Stomach smooth muscle (tissue), 2 donors: ENCODE results near the gene MMAB.

Experiments
- H3K27ac ChIP-seq: one replicate; pipeline ENCODE4 v1.7.0; 2013; ENCODE audit warnings: mild to moderate bottlenecking, low read length, inconsistent platforms
- H3K27me3 ChIP-seq, 2 donors: one replicate each; pipeline ENCODE4 v1.7.0; 2013; ENCODE audit warnings: low read length in 2 of 2; ENCODE audit not compliant: insufficient read depth in 2 of 2, control insufficient read depth in 1 of 2
- H3K36me3 ChIP-seq, 2 donors: one replicate each; pipeline ENCODE4 v1.7.0; 2013; ENCODE audit warnings: low read length in 2 of 2; ENCODE audit not compliant: control insufficient read depth in 2 of 2, insufficient read depth in 2 of 2
- H3K4me1 ChIP-seq: one replicate; pipeline ENCODE4 v1.7.0; 2013; ENCODE audit warnings: low read length; ENCODE audit not compliant: control insufficient read depth, insufficient read depth
- H3K4me3 ChIP-seq, 2 donors: one replicate each; pipeline ENCODE4 v1.7.0; 2013; ENCODE audit warnings: low read length in 2 of 2
- H3K9ac ChIP-seq, 2 donors: one replicate each; pipeline ENCODE4 v1.7.0; 2013; ENCODE audit warnings: low read length in 2 of 2, mild to moderate bottlenecking in 1 of 2
- H3K9me3 ChIP-seq, 2 donors: one replicate each; pipeline ENCODE4 v1.7.0; 2013; ENCODE audit warnings: low read length in 2 of 2; ENCODE audit not compliant: control insufficient read depth in 2 of 2
- donor health status: healthy.
- donor health status: Pancreatic carcinoma.

The MMAB gene

DNA sequence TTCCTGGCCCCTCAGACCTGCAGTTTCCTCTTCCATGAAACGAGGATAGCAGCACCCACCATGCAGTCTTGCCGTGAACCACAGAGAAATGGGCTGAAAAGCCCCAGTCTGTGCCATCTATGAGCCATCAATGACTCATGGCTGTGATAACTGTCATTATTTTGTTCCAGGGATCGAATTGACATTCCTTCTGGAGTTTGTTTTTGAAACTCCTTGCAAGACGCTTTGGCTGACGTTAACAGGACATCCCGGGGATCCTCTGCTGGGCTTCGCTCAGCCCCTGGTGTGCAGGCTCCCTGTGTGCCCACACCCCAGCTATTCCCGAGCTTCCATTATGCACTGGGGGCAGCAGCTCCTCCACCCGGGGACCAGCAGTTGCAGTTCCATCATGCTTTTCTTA, 33.8 kb downstream of the MMAB start:
- no peaks in the 10 kb centered on the region for H3K27me3 ChIP-seq
- peaks cover 11 to 22% of the 10 kb centered on the region in 2 donors for H3K36me3 ChIP-seq
- no peaks in the 10 kb centered on the region for H3K4me1 ChIP-seq
- H3K9ac ChIP-seq = no peak overlapping the region
- H3K9me3 ChIP-seq = no peaks in the 10 kb centered on the region
- H3K4me3 ChIP-seq = no peak overlapping the region
- no peak overlapping the region for H3K27ac ChIP-seq

- Histone ChIP-seq H3K9ac (no peak overlapping the region), H3K4me1 (no peaks in the 10 kb centered on the region), H3K36me3 (peaks cover 18 to 33% of the 10 kb centered on the region in 2 donors), H3K9me3 (no peaks in the 10 kb centered on the region), H3K27ac (no peak overlapping the region), H3K27me3 (no peaks in the 10 kb centered on the region), H3K4me3 (no peak overlapping the region)
Measured at GRCh38 chr12:109538191-109538863, 35.0 kb downstream of the MMAB start.

GRCh38 chr12:109537136-109537535, 36.2 kb downstream of the MMAB start:
- H3K36me3 ChIP-seq = peaks cover 23 to 42% of the 10 kb centered on the region in 2 donors
- H3K27me3 ChIP-seq = no peaks in the 10 kb centered on the region
- H3K9ac ChIP-seq = no peak overlapping the region
- no peak overlapping the region for H3K27ac ChIP-seq
- no peak overlapping the region for H3K4me3 ChIP-seq
- no peaks in the 10 kb centered on the region for H3K9me3 ChIP-seq
- no peaks in the 10 kb centered on the region for H3K4me1 ChIP-seq

- Histone ChIP-seq H3K4me3 (no peak overlapping the region), H3K36me3 (peaks cover 29 to 51% of the 10 kb centered on the region in 2 donors), H3K9me3 (no peaks in the 10 kb centered on the region), H3K4me1 (no peaks in the 10 kb centered on the region), H3K9ac (no peak overlapping the region), H3K27ac (no peak overlapping the region), H3K27me3 (no peaks in the 10 kb centered on the region)
Measured at GRCh38 chr12:109535863-109536250, 37.4 kb downstream of the MMAB start.

DNA sequence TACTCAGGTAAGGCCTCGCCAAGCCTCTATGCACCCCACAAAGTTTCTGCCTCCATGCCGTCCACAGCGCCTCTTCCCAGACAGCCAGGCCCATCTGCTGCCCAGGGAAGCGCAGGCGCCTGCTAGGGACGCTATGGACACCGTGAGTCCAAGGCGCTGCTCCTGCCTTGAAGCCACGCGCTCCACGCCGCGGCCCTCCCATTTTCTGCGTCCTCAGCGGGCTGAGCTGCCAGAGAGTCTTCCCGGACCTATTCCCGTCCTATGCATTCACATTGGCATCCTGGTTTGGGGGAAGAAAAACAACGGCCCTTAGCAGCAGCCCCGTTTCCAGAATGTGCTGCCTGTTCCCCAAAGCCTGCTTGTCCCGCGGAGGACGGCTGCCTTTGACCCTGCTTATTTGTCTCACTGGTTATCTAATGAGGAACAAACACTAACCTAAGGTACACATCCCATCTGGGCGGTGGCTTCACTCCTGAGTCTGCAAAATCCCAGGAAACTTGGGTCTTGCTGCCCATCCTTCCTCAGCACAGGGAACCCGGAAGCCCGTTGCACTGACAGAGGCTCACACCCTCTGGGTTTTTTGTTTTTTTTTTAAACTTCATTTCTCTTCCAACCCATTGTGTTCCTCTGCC, 38.0 kb downstream of the MMAB start:
- H3K9me3 ChIP-seq = no peaks in the 10 kb centered on the region
- no peak overlapping the region for H3K27ac ChIP-seq
- H3K4me1 ChIP-seq = no peaks in the 10 kb centered on the region
- no peak overlapping the region for H3K4me3 ChIP-seq
- peaks cover 34 to 56% of the 10 kb centered on the region in 2 donors for H3K36me3 ChIP-seq
- no peaks in the 10 kb centered on the region for H3K27me3 ChIP-seq
- H3K9ac ChIP-seq = no peak overlapping the region

- H3K36me3 ChIP-seq = peaks cover 38 to 64% of the 10 kb centered on the region in 2 donors
- no peaks in the 10 kb centered on the region for H3K4me1 ChIP-seq
- no peaks in the 10 kb centered on the region for H3K9me3 ChIP-seq
- H3K4me3 ChIP-seq = no peak overlapping the region
- H3K27me3 ChIP-seq = no peaks in the 10 kb centered on the region
- H3K27ac ChIP-seq = no peak overlapping the region
- no peak overlapping the region for H3K9ac ChIP-seq
Measured at GRCh38 chr12:109534456-109534855, 38.8 kb downstream of the MMAB start.

- Histone ChIP-seq H3K9me3 (no peaks in the 10 kb centered on the region), H3K4me3 (no peak overlapping the region), H3K27ac (no peak overlapping the region), H3K9ac (no peak overlapping the region), H3K27me3 (no peaks in the 10 kb centered on the region), H3K4me1 (no peaks in the 10 kb centered on the region), H3K36me3 (peaks cover 39 to 67% of the 10 kb centered on the region in 2 donors)
Measured at GRCh38 chr12:109533487-109533740, 39.9 kb downstream of the MMAB start.

DNA sequence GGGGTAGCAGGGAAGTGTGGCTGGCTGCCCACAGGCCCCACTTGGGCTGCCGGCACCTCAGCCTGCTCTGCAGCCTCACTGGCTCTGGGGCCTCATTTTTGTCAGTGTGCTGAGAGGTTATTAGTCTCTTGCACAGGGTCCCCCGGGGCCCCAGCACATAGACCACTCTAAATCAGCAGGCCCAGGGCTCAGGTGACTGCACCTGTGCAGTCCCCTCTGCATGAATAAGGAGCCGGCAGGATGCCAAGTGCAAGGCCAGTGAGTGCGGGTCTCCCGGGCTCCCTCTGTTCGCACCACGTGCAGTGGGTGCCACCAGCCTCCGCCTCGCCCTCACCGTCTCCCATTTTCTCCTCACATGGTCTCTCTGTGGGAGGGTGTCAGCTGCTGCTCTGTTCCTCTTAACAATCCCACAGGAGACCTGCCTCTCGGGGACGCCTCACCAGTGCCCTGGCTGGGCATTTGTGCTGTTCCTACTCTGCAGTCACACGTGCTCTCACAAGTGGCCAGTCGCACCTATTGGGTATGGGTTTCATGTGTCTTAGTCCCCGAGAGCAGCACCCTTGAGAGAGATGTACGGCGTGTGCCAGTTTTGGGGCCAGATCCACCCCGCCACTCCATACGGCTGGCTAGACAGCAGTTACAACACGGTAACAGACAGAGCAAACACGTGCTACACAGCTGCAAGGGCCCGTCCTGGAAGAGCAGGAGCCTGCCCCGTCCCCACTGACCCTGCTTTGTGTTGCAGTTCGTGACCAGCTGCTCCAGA, 40.4 kb downstream of the MMAB start:
- H3K27ac ChIP-seq = no peak overlapping the region
- no peaks in the 10 kb centered on the region for H3K27me3 ChIP-seq
- no peak overlapping the region for H3K4me3 ChIP-seq
- H3K36me3 ChIP-seq = peaks cover 44 to 66% of the 10 kb centered on the region in 2 donors
- H3K9me3 ChIP-seq = no peaks in the 10 kb centered on the region
- H3K4me1 ChIP-seq = no peaks in the 10 kb centered on the region
- H3K9ac ChIP-seq = no peak overlapping the region

DNA sequence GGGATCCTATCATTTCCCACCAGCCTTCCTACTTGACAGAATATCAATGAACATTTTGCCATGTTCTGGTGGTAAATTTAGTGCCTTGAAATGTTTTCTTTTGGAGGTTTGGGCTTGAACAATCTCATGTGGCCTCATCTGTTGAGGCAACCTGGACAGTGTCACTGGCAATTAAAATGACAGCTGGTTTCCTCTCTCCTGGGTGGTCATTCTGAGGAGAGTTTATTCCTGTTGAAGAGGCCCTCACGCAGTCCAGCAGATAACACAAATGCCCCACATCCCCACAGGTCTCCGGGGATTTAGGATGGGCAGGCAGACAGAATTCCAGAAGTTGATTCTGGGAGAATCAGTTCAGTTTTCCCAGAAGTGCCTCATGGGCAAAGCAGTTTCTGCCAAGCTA, 41.9 kb downstream of the MMAB start:
- Histone ChIP-seq H3K9ac (no peak overlapping the region), H3K27me3 (no peaks in the 10 kb centered on the region), H3K27ac (no peak overlapping the region), H3K4me3 (no peak overlapping the region), H3K4me1 (no peaks in the 10 kb centered on the region), H3K9me3 (no peaks in the 10 kb centered on the region), H3K36me3 (peaks cover 55 to 72% of the 10 kb centered on the region in 2 donors)

DNA sequence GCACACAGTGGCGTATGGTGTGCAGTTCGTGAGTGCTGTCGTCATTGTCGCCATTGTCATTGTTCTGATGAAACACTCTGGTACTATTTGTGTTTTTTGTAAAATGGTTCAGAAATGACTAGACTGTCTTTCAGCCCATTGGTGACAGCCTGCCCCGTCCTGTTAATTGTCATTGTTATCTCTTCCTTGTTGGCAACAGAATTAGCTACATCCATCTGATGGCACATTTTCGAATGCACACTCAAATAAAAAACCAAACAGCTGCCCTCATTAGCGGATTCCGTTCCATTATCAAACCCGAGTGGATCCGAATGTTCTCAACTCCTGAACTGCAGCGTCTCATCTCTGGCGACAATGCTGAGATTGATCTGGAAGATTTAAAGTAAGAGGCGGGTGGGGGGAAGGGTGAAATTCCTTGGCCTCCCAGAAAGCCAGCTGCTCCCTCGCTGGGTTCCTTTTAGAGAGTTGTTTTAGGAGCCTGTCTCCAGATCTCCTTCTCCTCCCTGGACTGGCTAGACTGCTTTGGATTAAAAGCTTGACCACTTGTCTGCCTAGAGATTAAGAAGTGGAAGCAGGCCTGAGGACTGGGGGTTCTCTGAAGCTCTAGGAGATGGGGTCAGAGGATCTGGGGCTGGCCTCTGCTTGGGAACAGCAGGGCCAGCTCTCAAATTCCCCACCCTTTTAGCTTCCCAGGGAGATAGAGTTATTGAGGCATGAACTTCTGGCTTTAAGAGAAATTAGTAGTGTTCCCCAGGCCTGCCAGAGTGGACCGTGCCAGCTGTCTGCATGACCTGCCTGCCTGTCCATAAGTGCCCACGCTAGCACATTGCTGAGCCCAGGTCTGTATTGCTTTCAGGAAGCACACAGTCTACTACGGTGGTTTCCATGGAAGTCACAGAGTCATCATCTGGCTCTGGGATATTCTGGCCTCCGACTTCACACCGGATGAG, 43.3 kb downstream of the MMAB start:
- Histone ChIP-seq H3K9me3 (no peaks in the 10 kb centered on the region), H3K9ac (no peak overlapping the region), H3K27ac (no peak overlapping the region), H3K4me3 (no peak overlapping the region), H3K4me1 (no peaks in the 10 kb centered on the region), H3K36me3 (peaks cover 56 to 72% of the 10 kb centered on the region in 2 donors), H3K27me3 (no peaks in the 10 kb centered on the region)
